ENCODE results near the gene FIGLA. TPM values are rescaled to one million over a fixed set of nuclear protein-coding genes. Genes with fewer than 3 reads are reported as not detected.
"Not testable (repeated sequence)": the region's sequence is repeated elsewhere in the genome, so short reads cannot be mapped to it uniquely, and the experiment has no call there.

FIGLA gene
- total RNA-seq, 1 donor from 2014 or later = not detected

GRCh38 chr2:70746094-70746974 lies 44.1 kb downstream of the FIGLA start:
- no peak for DNase-seq (ENCODE audit: low read depth)
- no peak for TF ChIP-seq CTCF (IDR thresholded peaks at IDR 0.05; ENCODE audit: insufficient read depth, low read length, poor library complexity, severe bottlenecking)
- no peaks in the 10 kb centered on the region for H3K27me3 ChIP-seq (ENCODE audit: control insufficient read depth, insufficient read depth, low read length)
- no peak overlapping the region for H3K4me3 ChIP-seq (ENCODE audit: low read depth, low read length)
- H3K36me3 ChIP-seq (ENCODE audit: control insufficient read depth, insufficient read depth, low read length) = no peaks in the 10 kb centered on the region

- TF ChIP-seq CTCF (IDR thresholded peaks at IDR 0.05; ENCODE audit: insufficient read depth, low read length, poor library complexity, severe bottlenecking) = no peak
- H3K4me3 ChIP-seq (ENCODE audit: low read depth, low read length) = no peak overlapping the region
- no peaks in the 10 kb centered on the region for H3K36me3 ChIP-seq (ENCODE audit: control insufficient read depth, insufficient read depth, low read length)
- no peak for DNase-seq (ENCODE audit: low read depth)
- no peaks in the 10 kb centered on the region for H3K27me3 ChIP-seq (ENCODE audit: control insufficient read depth, insufficient read depth, low read length)
Observed at GRCh38 chr2:70745276-70745825, 45.1 kb downstream of the FIGLA start.

GRCh38 chr2:70744397-70744796 lies 46.0 kb downstream of the FIGLA start:
- DNase-seq (ENCODE audit: low read depth) = no peak
- Histone ChIP-seq H3K4me3 (ENCODE audit: low read depth, low read length) (no peak overlapping the region), H3K27me3 (ENCODE audit: control insufficient read depth, insufficient read depth, low read length) (no peaks in the 10 kb centered on the region), H3K36me3 (ENCODE audit: control insufficient read depth, insufficient read depth, low read length) (no peaks in the 10 kb centered on the region)
- TF ChIP-seq CTCF (IDR thresholded peaks at IDR 0.05; ENCODE audit: insufficient read depth, low read length, poor library complexity, severe bottlenecking) = no peak

GRCh38 chr2:70743677-70744076 lies 46.8 kb downstream of the FIGLA start:
- H3K4me3 ChIP-seq (ENCODE audit: low read depth, low read length) = no peak overlapping the region
- H3K36me3 ChIP-seq (ENCODE audit: control insufficient read depth, insufficient read depth, low read length) = no peaks in the 10 kb centered on the region
- no peak for TF ChIP-seq CTCF (IDR thresholded peaks at IDR 0.05; ENCODE audit: insufficient read depth, low read length, poor library complexity, severe bottlenecking)
- no peaks in the 10 kb centered on the region for H3K27me3 ChIP-seq (ENCODE audit: control insufficient read depth, insufficient read depth, low read length)
- DNase-seq (ENCODE audit: low read depth) = no peak

DNA sequence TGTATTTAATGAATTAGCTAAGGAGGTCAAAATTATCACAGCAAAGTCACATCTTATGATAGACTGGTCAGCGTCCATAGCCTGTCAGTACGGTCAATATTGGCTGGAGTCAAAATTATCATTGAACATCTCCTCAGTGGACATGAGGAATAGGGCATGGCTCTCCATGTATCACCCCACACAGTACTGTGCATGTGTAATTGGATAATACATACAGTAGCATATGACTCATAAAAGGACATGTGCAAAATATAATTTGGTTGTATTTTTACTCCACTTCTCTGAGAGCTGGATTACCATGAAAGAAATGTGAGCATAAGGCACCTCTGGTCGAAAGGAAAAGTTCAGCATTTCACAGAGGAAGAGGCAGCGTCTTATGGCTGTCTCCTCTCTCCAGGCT lies 47.4 kb downstream of the FIGLA start:
- Histone ChIP-seq H3K36me3 (ENCODE audit: control insufficient read depth, insufficient read depth, low read length) (no peaks in the 10 kb centered on the region), H3K4me3 (ENCODE audit: low read depth, low read length) (no peak overlapping the region), H3K27me3 (ENCODE audit: control insufficient read depth, insufficient read depth, low read length) (no peaks in the 10 kb centered on the region)
- no peak for DNase-seq (ENCODE audit: low read depth)
- TF ChIP-seq CTCF (IDR thresholded peaks at IDR 0.05; ENCODE audit: insufficient read depth, low read length, poor library complexity, severe bottlenecking) = no peak

DNA sequence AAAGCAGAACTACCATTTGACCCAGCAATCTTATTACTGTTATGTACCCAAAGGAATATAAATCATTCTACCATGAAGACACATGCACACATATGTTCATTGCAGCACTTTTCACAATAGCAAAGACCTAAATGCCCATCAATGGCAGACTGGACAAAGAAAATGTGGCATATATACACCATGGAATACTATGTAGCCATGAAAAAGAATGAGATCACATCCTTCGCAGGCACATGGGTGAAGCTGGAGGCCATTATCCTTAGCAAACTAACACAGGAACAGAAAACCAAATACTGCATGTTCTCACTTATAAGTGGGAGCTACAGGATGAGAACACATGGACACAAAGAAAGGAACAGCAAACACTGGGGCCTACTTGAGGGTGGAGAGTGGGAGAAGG lies 51.0 kb downstream of the FIGLA start:
- H3K36me3 ChIP-seq (ENCODE audit: control insufficient read depth, insufficient read depth, low read length); H3K4me3 ChIP-seq (ENCODE audit: low read depth, low read length); H3K27me3 ChIP-seq (ENCODE audit: control insufficient read depth, insufficient read depth, low read length); DNase-seq (ENCODE audit: low read depth): not testable (repeated sequence)

Measured in kidney epithelial cell (primary cell).